Dendritic cell treated with granulocyte-macrophage colony-stimulating factor and Interleukin-4, amounts not matched to agents 40 ng/mL and 50 ng/mL, for 4 days (primary cell): Measurements from ENCODE around the gene UFSP2.

Source experiments
- H3K27ac Mint-ChIP-seq: one replicate; pipeline ENCODE4 v1.8.0; 2022; ENCODE audit warnings: mild to moderate bottlenecking, mixed read lengths
- H3K27me3 Mint-ChIP-seq: one replicate; pipeline ENCODE4 v1.8.0; 2022; ENCODE audit warnings: mild to moderate bottlenecking, mixed read lengths
- H3K36me3 Mint-ChIP-seq: one replicate; pipeline ENCODE4 v1.8.0; 2022; ENCODE audit warnings: low read depth, mixed read lengths
- H3K4me1 Mint-ChIP-seq: one replicate; pipeline ENCODE4 v1.8.0; 2022; ENCODE audit warnings: low read depth, mixed read lengths
- H3K4me3 Mint-ChIP-seq: one replicate; pipeline ENCODE4 v1.8.0; 2022; ENCODE audit warnings: mild to moderate bottlenecking, moderate library complexity, mixed read lengths
- H3K9me3 Mint-ChIP-seq: one replicate; pipeline ENCODE4 v1.8.0; 2022; ENCODE audit warnings: mixed read lengths
- intact Hi-C: fragments of 100-400 bp; cut with micrococcal nuclease; formaldehyde crosslinking; loops from one replicate; pipeline ENCODE4 v1.15.0; 2022

UFSP2 gene

DNA sequence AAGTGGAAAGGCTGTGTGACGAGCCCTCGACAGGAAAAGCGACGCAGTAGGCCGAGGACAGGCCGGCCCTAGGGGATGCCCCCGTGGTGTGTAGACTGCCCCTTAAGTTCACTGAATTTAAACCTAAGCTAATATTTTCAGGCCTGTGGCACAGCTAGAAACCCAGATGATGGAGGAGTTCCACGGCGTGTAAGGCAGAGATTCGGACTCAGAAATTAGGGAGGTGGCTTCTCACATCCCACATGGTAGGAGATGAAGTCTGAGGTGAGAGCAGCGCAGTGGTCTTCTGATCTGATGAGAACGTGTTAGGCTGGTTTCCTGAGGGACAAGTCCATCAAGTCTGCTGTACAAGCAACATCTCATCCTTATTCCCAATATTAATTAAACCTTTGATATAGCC is 37.8 kb downstream of the UFSP2 start:
- Mint-ChIP-seq H3K27me3 (peaks cover 47% of the 10 kb centered on the region), H3K4me3 (no peak overlapping the region), H3K36me3 (no peaks in the 10 kb centered on the region), H3K4me1 (no peaks in the 10 kb centered on the region), H3K27ac (no peak overlapping the region), H3K9me3 (no peaks in the 10 kb centered on the region)
- intact Hi-C loops: no loop called here

DNA sequence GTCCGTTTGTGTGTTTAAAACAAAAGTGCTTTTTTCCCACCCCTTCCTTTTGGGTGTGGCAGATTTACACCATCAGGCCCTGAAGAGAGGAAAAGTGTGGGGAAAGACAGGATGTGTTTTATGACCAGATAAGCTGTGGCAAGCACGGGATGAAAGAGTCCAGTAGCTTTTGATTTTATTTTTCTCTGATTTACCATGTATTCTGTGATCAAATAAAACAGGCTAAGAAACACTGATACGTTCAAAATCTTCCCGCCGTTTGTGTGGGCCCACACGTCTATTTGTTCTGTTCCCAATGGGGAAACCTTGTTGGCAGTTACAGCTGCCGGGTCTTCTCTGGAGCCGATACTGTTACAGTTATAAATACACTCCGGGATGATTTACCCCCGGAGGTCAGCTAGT is 40.8 kb downstream of the UFSP2 start:
- peaks cover 12% of the 10 kb centered on the region for H3K9me3 Mint-ChIP-seq
- H3K4me1 Mint-ChIP-seq: no peaks in the 10 kb centered on the region
- H3K36me3 Mint-ChIP-seq: no peaks in the 10 kb centered on the region
- peaks cover 43% of the 10 kb centered on the region for H3K27me3 Mint-ChIP-seq
- no peak overlapping the region for H3K4me3 Mint-ChIP-seq
- intact Hi-C loops: no loop called here
- no peak overlapping the region for H3K27ac Mint-ChIP-seq

DNA sequence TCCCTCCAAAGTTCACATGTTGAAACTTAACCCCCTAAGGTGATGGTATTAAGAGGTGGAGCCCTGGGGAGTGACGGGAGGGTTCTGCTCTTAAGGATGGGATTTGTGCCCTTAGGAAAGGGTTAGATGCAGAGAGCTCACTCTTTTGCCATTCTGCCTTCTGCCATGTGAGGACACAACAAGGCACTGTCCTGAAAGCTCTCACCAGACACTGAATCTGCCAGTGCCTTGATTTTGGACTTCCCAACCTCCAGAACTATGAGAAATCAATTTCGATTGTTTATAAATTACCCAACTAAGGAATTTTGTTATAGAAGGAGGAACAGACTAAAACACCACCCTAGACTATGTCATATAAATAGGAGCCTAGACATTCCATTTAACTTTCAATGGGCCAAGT is 41.7 kb downstream of the UFSP2 start:
- H3K4me1 Mint-ChIP-seq: no peaks in the 10 kb centered on the region
- H3K4me3 Mint-ChIP-seq: no peak overlapping the region
- intact Hi-C loops: no loop called here
- no peaks in the 10 kb centered on the region for H3K36me3 Mint-ChIP-seq
- H3K9me3 Mint-ChIP-seq: peaks cover 13% of the 10 kb centered on the region
- H3K27me3 Mint-ChIP-seq: peaks cover 43% of the 10 kb centered on the region
- H3K27ac Mint-ChIP-seq: no peak overlapping the region

DNA sequence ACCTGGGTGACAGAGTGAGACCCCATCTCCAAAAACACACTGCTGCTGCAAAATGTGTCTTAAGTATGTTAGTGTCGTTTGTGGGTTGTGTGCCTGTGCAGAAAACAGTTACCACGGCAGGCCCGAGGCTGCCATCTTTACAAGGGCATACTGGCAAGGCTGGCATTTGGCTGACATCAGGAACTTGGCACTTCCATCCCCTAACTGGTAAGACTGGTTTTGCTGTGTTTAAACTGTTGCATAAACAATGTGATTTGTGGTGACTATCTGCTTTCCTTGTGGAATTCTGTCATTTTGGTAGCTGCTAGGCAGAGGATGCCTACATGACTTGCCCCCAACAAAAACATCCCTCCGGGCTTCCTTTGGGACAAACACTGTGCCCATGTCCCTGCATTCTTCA is 42.3 kb downstream of the UFSP2 start:
- Mint-ChIP-seq H3K9me3 (peaks cover 13% of the 10 kb centered on the region), H3K4me3 (no peak overlapping the region), H3K27ac (no peak overlapping the region), H3K4me1 (no peaks in the 10 kb centered on the region), H3K27me3 (peaks cover 43% of the 10 kb centered on the region), H3K36me3 (no peaks in the 10 kb centered on the region)
- intact Hi-C loops: no loop called here

DNA sequence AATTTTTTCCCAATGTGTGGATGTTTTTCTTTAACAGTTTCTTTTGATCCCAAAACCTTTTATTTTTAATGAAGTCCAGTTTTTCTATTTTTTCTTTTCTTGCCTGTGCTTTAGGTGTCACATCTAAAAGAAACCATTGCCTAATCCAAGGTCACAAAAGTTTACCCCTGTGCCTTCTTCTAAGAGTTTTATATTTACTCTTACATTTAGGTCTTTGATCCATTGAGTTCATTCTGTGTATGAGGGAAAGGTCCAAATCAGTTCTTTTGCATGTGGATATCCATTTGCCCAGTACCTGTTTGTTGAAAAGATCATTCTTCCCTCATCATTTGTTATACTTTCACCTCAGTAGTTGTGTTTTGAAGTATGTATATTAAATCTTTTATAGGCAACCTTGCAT is 43.0 kb downstream of the UFSP2 start:
- no peaks in the 10 kb centered on the region for H3K36me3 Mint-ChIP-seq
- H3K4me3 Mint-ChIP-seq: no peak overlapping the region
- intact Hi-C loops: no loop called here
- H3K27ac Mint-ChIP-seq: no peak overlapping the region
- H3K9me3 Mint-ChIP-seq: peaks cover 13% of the 10 kb centered on the region
- no peaks in the 10 kb centered on the region for H3K4me1 Mint-ChIP-seq
- peaks cover 39% of the 10 kb centered on the region for H3K27me3 Mint-ChIP-seq

DNA sequence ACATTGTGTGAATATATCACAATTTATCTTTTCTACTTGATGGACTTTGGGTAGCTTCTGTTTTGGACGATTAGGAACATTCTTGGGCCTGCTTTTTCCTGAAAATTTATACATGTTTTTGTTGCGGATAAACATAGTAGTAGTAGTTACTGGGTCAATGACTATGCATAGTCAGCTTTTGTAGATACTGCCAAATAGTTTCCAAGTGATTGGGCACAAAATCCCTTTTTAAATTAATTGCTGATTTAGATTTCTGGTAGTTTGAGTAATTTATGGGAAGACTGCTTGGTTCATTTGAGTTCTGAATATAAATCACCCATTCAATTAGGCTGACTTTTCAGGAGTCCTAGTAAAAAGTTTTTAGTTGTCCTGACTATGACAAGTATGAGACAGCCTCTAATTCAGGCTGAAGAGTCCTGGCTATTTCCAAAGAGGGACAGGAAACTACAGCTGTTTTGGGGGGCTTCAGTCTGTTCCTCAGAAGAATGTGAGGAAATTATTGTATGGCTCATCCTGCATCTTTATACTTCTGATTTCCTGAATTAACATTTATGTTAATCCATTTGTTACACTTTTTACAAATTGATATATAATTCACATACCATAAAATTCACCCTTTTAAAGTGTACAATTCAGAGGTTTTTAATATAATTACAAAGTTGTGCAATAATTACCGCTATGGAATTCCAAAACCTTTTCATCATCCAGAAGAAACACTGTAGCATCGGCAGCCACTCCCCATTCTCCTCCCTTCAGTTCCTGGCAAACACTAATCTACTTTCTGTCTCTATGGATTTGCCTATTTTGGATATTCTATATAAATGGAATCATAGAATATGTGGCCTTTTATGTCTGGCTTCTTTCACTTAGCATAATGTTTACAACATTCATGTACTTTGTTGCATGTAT is 44.2 kb downstream of the UFSP2 start:
- Mint-ChIP-seq H3K27ac (no peak overlapping the region), H3K4me3 (no peak overlapping the region), H3K36me3 (no peaks in the 10 kb centered on the region), H3K4me1 (no peaks in the 10 kb centered on the region), H3K9me3 (peaks cover 13% of the 10 kb centered on the region), H3K27me3 (peaks cover 31% of the 10 kb centered on the region)
- intact Hi-C loops: no loop called here

DNA sequence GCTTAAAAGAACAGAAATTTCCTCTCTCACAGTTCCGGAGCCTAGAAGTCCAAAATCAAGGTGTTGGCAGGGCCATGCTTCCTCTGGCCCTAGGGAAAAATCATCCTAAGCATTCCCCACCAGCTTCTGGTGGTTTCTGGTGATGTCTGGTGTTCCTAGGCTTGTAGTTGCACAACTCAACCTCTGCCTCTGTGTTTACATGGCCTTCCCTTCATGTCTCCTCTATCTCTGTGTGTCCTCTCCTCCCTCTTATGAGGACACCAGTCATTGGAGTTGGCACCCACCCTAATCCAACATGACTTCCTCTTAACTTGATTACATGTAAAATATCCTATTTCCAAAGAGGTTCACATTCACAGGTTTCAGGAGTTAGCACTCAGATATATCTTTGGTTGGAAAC is 45.4 kb downstream of the UFSP2 start:
- H3K9me3 Mint-ChIP-seq: peaks cover 13% of the 10 kb centered on the region
- H3K4me3 Mint-ChIP-seq: no peak overlapping the region
- H3K27me3 Mint-ChIP-seq: peaks cover 22% of the 10 kb centered on the region
- intact Hi-C loops: no loop called here
- no peak overlapping the region for H3K27ac Mint-ChIP-seq
- no peaks in the 10 kb centered on the region for H3K36me3 Mint-ChIP-seq
- H3K4me1 Mint-ChIP-seq: no peaks in the 10 kb centered on the region

DNA sequence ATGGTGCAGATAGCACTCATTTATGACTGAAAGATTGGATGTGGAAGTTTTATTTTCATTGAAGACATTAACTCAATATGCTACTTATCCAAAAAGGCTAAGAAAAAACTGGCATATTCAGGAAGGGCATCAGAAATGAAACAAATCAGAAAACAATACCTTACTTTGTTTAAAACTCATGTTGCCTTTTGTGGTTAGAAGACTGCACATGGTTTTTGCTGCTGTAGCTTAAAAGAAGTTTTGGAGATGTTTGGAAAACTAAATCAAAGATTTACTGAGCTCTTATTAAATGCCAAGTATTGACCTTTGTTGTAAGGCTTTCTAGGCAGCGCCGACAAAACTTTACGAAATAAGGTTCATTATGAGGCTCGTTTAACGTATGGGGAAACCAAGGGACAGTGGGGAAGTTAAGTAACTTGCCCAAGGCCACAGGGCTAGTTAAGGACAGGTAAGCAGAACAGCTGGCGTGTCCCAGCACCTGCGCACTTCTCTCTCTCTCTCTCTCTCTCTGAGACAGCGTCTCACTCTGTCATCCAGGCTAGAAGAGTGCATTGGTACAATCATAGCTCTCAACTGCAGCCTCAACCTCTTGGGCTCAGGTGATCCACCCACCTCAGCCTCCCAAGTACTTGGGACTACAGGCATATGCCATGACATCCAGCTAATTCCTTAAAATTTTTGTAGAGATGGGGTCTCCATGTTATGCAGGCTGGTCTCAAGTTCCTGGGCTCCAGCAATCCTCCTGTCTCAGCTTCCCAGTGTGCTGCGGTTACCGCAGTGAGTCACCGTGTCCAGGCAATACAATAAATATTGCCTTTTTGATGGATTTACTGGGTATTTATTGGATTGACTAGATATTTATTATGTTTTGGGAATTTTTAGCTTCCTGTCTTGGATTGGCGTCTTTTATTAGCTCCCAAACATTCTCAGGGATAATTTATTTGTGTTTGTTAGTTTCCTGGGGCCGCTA is 46.2 kb downstream of the UFSP2 start:
- Mint-ChIP-seq H3K36me3 (no peaks in the 10 kb centered on the region), H3K4me1 (peaks cover 4% of the 10 kb centered on the region), H3K9me3 (peaks cover 13% of the 10 kb centered on the region), H3K4me3 (no peak overlapping the region), H3K27me3 (peaks cover 20% of the 10 kb centered on the region), H3K27ac (no peak overlapping the region)
- intact Hi-C loops: no loop called here

DNA sequence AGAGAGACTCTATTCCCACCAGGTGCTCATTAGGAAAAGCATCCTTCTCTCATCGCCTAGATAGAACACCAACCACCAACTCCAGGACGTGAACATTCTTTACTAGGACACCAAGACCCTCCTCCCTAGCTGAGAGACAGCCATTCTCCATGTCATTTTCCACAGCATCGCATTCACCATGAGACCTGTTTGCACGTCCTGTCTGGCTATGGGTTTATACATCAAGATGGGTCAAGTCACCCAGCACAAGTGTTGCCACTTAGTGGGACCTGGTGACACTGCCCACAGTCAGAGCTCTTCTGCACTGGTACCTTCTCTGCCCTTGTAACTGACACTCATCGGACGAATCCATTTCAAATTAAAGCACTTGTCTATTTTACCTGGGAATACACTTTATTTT is 47.5 kb downstream of the UFSP2 start:
- Mint-ChIP-seq H3K27me3 (peaks cover 13% of the 10 kb centered on the region), H3K27ac (no peak overlapping the region), H3K4me3 (no peak overlapping the region), H3K4me1 (peaks cover 9% of the 10 kb centered on the region), H3K9me3 (peaks cover 13% of the 10 kb centered on the region), H3K36me3 (no peaks in the 10 kb centered on the region)
- intact Hi-C loops: no loop called here

DNA sequence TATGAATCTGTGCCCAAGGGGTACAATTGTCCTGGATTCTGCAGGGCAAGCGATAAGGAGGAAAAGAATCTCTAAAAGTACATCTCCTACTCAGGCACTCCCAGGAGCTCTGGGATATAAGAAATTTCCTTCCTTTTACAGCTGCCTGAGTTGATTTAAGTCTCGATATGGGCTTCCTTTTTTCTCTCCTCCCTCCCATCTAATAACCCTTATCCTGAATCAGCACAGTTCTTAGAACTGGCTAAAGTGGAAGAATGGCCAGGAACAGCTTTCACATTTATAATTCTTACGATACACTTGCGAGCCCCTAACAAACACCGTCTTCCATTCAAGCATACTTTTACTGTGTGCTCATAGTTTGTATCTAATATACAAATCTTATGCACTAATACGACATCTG is 51.2 kb downstream of the UFSP2 start:
- Mint-ChIP-seq H3K4me1 (peaks cover 9% of the 10 kb centered on the region), H3K4me3 (peak overlapping the region; percentile 30), H3K27ac (no peak overlapping the region), H3K9me3 (no peaks in the 10 kb centered on the region), H3K27me3 (peaks cover 15% of the 10 kb centered on the region), H3K36me3 (no peaks in the 10 kb centered on the region)
- intact Hi-C loops: no loop called here

DNA sequence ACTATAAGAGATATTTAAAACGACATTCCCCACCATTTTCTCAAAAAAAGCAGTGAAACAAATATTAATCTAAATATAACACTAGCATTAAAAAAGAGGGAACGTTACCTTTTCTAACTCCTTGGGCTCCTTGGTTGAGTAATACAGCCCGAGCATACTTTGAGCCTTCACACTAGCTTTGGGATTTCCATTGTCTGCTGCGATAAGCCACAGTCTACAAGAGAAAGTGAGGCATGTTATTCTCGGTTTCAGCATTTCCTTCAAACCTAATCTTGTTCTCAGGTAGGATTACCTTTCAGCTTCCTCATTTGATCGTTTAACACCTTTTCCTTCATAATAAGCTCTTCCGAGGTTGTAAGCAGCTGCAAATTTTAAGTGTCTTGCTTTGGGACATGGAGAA is 51.7 kb downstream of the UFSP2 start:
- Mint-ChIP-seq H3K4me1 (peaks cover 9% of the 10 kb centered on the region), H3K27ac (no peak overlapping the region), H3K36me3 (no peaks in the 10 kb centered on the region), H3K9me3 (no peaks in the 10 kb centered on the region), H3K4me3 (no peak overlapping the region), H3K27me3 (peaks cover 15% of the 10 kb centered on the region)
- intact Hi-C loops: no loop called here

DNA sequence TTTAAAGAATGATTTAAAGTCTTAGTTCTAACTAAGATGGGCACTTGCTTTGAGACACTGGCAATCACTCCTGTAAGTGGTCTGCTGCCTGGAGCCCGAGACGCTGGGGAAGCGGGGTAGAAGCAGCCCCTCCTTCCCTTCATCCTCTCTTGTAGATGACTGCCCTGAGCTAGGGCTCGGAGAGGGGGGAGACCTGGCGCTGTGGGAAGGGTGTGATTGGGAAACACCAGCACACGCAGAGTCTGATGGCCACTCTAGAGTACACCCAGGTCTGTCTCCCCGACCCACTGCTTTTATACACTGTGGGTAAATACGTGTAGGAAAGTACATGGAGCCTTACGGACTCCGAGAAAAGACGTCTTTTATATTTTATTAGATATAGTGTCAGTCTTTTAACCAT is 54.1 kb downstream of the UFSP2 start:
- intact Hi-C loops: no loop called here
- peaks cover 15% of the 10 kb centered on the region for H3K27me3 Mint-ChIP-seq

DNA sequence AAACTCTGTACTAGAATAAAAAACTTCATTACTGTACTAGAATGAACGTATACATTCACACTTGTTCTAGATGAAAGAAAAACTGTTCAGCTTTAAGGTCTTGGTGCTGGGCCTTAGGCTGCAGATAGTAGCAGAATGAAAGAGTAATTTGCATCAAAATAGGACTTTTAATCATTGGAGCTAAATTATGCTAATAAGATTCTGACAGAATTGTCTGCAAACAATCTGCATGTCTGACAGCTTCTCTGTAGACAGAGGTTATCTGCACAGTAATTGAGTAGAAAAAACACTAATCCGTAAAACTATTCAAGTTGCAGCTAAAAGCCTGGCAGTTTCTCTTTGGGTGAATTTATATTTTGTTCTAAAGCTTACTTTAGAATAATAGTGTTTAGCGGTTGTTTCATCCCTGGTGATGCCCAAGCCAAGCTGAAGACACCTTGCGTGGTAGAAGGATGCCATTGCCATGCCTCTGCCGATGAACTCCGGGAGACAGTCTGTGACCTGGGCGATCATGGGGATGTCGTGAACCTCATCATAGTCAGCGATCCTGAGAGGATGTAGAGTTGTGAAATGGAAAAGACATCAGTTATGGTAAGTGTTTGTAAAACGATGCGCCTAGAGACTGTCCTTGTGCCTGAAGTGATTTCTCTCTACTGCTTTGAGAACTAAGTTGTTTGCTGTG is 55.4 kb downstream of the UFSP2 start:
- no peak overlapping the region for H3K4me3 Mint-ChIP-seq
- no peak overlapping the region for H3K27ac Mint-ChIP-seq
- no peaks in the 10 kb centered on the region for H3K9me3 Mint-ChIP-seq
- H3K27me3 Mint-ChIP-seq: peaks cover 15% of the 10 kb centered on the region
- H3K4me1 Mint-ChIP-seq: peaks cover 9% of the 10 kb centered on the region
- no peaks in the 10 kb centered on the region for H3K36me3 Mint-ChIP-seq
- intact Hi-C loops: no loop called here

More for the DNA sequence above, 54.1 kb downstream of the UFSP2 start:
- no peaks in the 10 kb centered on the region for H3K36me3 Mint-ChIP-seq
- H3K4me3 Mint-ChIP-seq: no peak overlapping the region
- H3K4me1 Mint-ChIP-seq: peaks cover 9% of the 10 kb centered on the region
- no peaks in the 10 kb centered on the region for H3K9me3 Mint-ChIP-seq
- no peak overlapping the region for H3K27ac Mint-ChIP-seq

DNA sequence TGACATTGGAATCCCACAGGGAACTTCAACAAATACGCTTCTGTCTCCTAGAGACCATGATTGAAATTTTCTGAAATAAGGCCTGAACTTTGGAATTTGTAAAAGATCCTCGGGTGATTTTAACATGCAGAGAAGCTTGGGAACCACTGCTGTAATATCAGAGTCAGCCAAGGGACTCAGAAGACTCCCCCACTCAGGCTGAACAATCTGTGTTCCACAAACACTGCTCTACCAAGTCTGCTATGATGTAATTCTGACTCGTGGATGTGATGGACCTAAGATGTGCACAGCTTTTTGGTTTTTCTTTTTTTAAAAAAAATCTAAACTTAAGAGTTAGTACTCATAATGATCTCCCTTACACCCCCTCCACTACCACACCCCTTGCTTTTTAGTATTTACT is 56.0 kb downstream of the UFSP2 start:
- peaks cover 6% of the 10 kb centered on the region for H3K4me1 Mint-ChIP-seq

More for the DNA sequence above, 56.0 kb downstream of the UFSP2 start:
- peaks cover 12% of the 10 kb centered on the region for H3K27me3 Mint-ChIP-seq
- no peaks in the 10 kb centered on the region for H3K36me3 Mint-ChIP-seq
- H3K4me3 Mint-ChIP-seq: no peak overlapping the region
- no peak overlapping the region for H3K27ac Mint-ChIP-seq
- intact Hi-C loops: no loop called here
- no peaks in the 10 kb centered on the region for H3K9me3 Mint-ChIP-seq
